Astrocyte of the cerebellum (primary cell): ENCODE results near the gene UROC1.

Experiments used
- DNase-seq: peaks from one replicate; pipeline ENCODE4 v3.0.0-alpha.2; 2011; ENCODE audit warnings: low read depth
- H3K4me3 ChIP-seq: 2 replicates; pipeline ENCODE4 v1.5.1; 2011; ENCODE audit warnings: mild to moderate bottlenecking, low read depth, low read length, moderate library complexity
- in situ Hi-C: cut with HindIII; loops from 2 replicates; pipeline ENCODE4 v1.10.0; 2017; ENCODE audit warnings: low sequenced_read_pairs
- TF ChIP-seq, protein P1 (sequence below): IDR thresholded peaks from 2 replicates; pipeline ENCODE4 v1.5.1; 2012; ENCODE audit warnings: low read length, low read depth, moderate library complexity, mild to moderate bottlenecking; ENCODE audit errors: missing control alignments

The UROC1 gene

DNA sequence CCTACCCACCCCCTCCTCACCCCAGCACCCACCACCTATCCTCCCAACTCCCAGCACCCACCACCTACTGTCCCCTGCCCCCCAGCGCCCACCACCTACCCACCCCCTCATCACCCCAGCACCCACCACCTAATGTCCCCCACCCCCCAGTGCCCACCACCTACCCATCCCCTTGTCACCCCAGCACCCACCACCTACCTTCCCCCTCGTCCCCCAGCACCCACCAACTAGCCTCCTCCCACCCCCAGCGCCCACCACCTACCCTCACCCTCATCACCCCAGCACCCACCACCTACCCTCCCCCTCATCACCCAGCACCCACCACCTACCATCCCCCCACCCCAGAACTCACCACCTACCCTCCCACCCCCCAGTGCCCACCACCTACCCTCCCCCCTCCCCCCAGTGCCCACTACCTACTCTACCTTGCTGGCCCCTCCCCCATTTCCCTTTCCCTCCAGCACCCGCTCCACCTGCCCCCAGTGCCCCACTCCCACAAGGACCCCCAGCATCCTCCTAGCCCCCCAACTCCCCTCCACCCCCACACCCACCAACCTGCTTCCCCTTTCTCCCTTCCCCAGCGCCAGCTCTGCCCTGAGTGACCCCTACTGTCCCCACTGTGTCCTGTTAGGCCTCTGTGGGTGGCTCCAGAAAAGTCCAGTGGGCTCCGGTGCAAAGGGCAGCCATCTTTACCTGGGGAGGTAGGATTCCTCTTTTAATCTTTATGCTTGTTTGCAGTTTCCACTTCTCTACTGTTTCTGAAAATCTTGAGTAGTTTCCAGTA is 1.2 kb downstream of the UROC1 start:
- in situ Hi-C loops, result no loop called here
- TF ChIP-seq, protein P1, sequence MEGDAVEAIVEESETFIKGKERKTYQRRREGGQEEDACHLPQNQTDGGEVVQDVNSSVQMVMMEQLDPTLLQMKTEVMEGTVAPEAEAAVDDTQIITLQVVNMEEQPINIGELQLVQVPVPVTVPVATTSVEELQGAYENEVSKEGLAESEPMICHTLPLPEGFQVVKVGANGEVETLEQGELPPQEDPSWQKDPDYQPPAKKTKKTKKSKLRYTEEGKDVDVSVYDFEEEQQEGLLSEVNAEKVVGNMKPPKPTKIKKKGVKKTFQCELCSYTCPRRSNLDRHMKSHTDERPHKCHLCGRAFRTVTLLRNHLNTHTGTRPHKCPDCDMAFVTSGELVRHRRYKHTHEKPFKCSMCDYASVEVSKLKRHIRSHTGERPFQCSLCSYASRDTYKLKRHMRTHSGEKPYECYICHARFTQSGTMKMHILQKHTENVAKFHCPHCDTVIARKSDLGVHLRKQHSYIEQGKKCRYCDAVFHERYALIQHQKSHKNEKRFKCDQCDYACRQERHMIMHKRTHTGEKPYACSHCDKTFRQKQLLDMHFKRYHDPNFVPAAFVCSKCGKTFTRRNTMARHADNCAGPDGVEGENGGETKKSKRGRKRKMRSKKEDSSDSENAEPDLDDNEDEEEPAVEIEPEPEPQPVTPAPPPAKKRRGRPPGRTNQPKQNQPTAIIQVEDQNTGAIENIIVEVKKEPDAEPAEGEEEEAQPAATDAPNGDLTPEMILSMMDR, result no peak
- H3K4me3 ChIP-seq, result no peak overlapping the region
- DNase-seq, result no peak

DNA sequence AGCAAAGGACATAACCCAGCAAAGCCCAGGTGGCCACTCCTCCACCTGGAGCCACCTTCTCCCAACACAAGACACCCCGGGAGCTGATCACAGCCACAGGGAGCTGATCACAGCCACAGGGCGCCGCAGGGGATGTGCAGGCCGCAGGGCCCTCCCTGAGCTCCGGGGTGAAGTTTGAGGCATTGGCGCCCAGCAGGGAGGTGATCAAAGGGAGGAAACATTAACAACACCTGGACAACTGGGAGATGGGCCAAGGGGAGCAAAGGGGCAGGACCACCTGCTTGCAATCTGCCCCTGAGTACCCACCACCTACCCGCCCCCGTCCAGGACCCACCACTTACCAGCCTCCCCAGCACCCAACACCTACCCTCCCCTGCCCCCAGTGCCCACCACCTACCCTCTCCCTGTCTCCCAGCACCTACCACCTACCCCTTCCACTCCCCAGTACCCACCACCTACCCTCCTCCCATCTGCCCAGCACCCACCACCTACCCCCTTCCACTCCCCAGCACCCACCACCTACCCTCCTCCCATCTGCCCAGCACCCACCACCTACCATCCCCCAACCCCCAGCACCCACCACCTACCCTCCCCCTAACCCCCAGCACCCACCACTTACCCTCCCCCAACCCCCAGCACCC is 2.4 kb downstream of the UROC1 start:
- in situ Hi-C loops, result no loop called here
- no peak overlapping the region for H3K4me3 ChIP-seq
- TF ChIP-seq, protein P1, result no peak
- DNase-seq, result no peak

DNA sequence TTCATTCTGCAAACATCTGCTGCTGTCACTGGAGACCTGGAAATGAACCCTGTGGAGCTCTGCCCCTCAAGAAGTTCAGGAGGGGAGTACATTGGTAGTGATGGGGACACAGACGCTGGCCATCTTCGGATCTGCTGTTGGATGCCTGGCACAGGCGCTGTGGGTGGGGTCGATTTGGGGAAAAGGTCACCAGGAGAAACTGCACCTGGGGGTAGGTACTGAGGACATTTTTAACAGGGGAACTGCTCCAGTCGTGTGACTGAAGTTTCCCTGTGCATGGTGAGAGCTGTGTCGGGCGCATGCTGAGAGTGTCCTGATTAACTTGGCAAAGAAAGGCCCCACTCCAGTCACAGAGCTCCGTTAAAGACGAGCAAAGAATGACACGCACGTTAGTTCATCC is 3.4 kb downstream of the UROC1 start:
- in situ Hi-C loops, result no loop called here

DNA sequence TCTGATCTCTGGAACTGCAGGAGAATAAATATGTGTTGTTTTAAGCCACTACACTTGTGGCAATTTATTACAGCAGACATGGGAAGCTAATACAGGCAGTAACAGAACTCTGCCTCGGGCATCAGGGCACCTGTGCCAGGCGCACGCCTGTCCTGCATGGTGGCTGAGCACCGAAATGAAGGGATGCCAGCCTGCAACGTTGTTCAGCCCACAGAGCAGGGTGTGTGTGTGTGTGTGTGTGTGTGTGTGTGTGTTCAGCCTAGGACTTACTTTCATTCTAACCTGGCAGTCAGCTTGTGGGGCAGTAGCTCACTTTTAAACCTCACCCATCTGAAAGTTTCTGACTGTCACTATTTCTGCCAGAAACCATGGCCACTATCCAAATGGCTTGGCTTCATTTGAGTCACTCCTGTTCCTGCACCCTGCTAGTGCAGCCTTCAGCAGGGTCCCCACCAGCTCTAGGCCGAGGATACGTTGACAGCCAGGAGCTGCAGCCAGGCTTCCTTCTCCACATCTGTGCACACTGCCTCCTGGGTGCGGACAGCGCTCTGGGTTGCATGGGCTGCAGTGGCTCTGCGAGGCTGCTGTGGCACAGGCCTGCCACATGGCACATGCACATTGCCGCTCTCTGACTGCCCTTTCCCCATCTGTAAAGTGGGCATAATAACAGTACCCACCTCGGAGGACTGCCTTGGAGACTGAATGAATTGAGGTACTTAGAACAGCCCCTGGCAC is 4.5 kb downstream of the UROC1 start:
- in situ Hi-C loops, result no loop called here
- no peak for DNase-seq
- H3K4me3 ChIP-seq, result no peak overlapping the region
- TF ChIP-seq, protein P1, result no peak

More for the DNA sequence above, 3.4 kb downstream of the UROC1 start:
- no peak for DNase-seq
- TF ChIP-seq, protein P1, result no peak
- no peak overlapping the region for H3K4me3 ChIP-seq

DNA sequence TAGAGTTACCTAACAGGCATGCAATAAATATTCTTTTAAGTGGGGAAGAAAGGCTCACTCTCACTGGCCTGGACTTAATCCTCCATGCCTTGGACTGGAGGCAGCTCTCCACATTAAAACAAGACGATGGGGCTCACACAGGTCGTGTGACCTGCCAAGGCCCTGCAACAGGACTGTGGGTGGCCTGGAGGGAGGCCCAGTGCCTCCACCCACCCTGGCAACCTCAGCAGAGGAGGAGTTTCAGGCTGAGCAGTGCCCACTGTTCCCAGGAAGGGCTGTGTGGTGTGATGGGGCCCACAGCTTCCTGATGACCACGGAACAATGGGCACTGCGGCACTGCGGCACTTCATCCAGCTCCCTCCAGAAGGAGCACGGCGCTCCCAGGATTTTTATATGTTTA is 5.5 kb downstream of the UROC1 start:
- TF ChIP-seq, protein P1, result no peak
- in situ Hi-C loops, result no loop called here
- no peak overlapping the region for H3K4me3 ChIP-seq
- DNase-seq, result no peak

- H3K4me3 ChIP-seq, result no peak overlapping the region
- in situ Hi-C loops, result no loop called here
- TF ChIP-seq, protein P1, result no peak
- no peak for DNase-seq
These were observed 6.3 kb downstream of the UROC1 start for GRCh38 chr3:126511291-126511690.
